Measurements from ENCODE around the gene CREBZF.
A peak's percentile ranks its signal among the peaks of the same experiment; 100 is the strongest.

CREBZF gene, protein sequence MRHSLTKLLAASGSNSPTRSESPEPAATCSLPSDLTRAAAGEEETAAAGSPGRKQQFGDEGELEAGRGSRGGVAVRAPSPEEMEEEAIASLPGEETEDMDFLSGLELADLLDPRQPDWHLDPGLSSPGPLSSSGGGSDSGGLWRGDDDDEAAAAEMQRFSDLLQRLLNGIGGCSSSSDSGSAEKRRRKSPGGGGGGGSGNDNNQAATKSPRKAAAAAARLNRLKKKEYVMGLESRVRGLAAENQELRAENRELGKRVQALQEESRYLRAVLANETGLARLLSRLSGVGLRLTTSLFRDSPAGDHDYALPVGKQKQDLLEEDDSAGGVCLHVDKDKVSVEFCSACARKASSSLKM

DNA sequence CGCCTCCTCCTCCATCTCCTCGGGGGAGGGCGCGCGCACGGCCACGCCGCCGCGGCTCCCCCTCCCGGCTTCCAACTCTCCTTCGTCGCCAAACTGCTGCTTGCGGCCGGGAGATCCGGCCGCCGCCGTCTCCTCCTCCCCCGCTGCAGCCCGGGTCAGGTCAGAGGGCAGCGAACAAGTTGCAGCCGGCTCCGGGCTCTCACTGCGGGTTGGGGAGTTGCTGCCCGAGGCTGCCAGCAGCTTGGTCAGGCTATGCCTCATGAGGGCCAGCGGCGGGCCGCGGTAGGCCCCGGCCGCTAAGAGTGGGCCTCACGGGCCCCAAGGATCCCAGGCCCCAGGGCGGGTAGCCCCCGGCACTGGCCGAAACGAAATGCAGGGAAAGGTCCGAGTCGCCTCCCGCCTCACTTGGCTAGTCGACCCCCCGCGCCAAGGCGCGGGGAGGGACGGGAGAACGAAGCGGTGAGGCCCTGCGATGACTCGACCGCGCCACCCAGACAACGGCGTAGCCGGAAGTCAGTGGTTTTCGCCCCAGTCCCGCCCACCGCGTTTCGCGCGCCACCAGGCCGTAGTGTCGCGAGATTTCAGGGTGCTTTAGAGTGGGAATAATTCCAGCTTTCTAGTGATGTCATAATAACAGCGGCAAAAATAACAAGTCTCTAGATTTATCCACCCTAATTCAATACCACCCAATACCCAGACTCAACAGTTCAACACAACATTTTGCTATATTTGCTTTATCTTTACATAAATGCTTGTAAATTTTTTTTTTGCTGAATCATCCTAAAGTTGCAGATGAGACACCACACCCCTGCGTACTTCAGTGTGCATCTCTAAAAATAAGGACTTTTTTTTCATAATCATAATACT is at the start of gene CREBZF:
TSS of gene CREBZF (minus strand) at position 515 of the 867 bp plus-strand sequence. CDS start at position 261, 254 bp downstream.
- peak; percentile 89 for DNase-seq (ENCODE audit: low spot score)

DNA sequence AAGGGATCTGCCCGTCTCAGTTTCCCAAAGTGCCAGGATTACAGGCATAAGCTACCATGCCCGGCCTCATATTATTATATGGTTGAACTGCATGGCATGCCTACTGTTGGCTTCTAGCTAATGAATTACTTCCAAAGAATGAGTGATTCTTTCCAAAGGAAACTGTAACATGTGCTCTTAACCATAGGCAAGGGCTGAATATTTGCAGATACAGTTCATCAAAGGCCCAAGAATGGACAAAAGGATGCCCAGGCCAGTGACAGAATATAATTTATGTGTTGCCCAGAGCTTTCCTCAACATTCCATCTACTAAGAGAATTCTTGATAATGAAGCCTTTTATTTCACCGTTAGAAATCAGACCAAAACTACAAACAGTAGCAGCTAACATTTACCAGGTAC is 48.0 kb upstream of the CREBZF start:
- DNase-seq (ENCODE audit: low spot score) = no peak

DNA sequence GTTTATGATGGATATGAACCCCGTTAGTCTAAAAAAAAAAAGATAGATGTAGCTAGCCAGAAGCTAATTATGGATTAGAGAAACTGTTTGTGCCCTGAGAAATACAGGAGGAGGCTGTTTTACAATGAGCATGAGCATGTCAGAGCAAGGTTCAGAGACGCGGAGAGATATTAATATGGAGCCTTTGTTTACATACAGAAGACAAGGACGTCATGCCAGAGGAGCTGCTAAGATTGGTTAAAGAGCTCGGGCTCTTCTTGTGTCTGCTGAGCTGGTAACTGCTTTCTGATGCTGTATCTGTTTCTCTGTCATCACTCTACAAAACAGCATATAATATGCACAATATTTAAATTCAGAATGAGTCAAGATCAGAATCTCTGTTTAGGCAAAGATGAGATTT is 46.0 kb upstream of the CREBZF start:
- DNase-seq (ENCODE audit: low spot score) = no peak

DNA sequence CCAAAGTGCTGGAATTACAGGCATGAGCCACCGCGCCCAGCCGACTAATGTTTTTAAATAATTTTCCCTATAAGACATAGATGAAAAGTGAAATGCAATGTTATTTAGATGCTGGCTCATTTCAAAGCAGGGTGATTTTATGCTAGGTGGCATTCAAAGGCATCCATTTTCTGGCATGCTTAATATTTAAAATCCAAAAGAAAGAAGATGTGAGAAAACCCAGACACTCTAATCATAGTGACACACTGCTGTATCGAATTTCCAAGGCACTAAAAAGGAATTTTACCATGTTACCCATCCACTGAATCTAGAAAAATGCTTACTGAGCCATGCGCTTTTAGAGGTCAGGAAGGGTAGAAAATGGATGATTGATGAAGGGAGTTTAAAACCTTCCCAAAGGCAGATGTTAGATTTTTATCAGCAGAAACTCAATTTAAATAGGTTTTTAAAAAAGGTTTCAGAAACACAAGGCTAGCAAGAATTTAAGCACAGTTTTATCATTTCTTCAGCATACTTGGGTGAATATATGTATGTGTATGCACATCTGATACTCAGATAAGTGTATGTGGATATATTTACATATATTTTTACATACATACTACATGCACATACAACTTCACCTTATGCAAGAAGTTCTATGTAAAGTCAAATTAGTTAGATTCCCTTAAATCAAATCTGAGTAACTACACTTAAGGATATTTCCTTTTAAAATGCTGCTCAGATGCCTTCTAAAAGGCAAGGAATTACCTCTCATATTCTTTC is 45.2 kb upstream of the CREBZF start:
- DNase-seq (ENCODE audit: low spot score) = no peak

DNA sequence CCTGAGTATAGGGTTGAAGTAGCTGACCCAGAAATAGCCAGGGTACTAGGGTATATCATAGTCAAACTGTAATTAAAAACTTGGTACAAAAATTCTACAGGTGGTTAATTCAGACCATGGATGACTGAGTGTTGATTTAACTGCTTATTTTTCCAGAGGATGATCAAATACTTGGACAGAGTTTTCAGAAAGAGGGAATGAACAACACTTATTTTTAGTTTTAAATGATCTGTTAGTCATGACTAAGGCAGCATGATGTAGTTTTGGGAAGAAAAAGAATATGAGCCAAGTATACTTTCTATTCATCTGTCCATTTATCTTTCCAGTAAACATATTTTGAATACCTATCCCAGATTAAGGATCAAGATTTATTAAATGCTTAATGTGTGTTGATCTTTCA is 40.9 kb upstream of the CREBZF start:
- DNase-seq (ENCODE audit: low spot score) = no peak

DNA sequence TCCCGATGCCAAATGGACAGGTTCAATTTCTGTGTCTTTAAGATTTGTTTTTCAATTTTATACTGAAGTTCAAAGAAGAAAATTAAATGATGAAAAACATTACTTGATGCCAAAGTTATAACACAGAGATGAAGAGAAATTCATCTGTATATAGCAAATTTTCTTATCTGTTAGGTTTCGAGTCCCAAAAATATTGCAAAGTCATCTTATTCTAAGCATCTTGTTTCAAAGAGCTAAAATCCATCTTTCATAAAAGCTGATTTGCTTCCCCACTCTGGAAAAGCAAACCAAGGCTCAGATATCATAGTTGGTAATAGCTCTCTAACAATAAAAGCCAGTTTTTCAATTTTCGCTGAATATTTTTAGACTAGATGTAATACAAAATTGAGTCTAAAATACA is 40.0 kb upstream of the CREBZF start:
- DNase-seq (ENCODE audit: low spot score) = no peak

DNA sequence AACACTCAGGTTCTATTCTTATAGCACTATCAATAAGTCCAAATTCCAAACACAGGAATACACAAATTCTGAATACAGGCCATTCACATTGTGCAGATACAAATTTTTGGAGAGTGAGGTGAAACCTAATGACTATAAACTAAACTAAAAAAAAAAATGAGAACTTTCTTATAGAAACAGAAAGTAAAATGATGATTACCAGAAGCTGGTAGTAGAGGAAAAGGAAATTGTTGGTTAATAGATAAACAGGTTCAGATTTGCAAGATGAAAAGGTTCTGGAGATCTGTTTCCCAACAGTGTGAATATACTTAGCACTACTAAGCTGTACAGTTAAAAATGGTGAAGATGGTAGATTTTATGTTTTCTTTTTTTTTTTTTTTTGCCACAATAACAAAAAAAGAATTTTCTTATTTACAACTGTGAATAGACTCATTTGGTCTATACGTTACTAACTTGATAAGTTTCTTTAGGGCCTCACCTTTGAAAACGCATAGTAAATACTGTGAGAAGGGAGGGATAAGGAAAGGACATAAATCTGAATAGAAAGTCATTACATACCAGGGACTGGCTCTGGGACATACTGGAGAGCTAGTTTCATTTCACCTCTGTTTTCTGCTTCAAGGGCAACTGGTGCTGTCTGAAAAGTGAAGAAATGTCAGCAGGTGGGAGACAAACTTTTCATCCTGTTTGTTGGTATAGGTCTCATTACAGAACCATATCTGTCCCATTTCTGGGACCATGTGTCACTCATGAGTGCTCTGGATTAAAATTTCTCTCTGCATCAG is 35.2 kb upstream of the CREBZF start:
- peak; percentile 13 for DNase-seq (ENCODE audit: low spot score)

DNA sequence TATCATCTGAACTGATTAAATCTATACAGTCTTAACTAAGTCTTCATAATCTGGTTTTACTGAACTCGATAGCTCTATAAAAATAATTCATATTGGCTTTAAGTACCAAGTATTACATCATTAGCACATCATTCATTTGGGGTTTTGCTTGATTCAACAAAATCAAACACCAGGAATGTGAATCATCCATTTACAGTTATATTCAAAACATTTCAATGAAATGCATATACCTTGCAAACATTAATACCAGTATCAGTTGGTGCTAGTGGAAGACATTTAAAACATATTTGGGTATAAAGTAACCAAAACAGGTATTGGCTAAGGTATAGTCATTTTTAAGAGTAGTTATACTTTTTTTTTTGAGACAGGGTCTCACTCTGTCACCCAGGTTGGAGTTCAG is 33.3 kb upstream of the CREBZF start:
- DNase-seq (ENCODE audit: low spot score) = no peak

DNA sequence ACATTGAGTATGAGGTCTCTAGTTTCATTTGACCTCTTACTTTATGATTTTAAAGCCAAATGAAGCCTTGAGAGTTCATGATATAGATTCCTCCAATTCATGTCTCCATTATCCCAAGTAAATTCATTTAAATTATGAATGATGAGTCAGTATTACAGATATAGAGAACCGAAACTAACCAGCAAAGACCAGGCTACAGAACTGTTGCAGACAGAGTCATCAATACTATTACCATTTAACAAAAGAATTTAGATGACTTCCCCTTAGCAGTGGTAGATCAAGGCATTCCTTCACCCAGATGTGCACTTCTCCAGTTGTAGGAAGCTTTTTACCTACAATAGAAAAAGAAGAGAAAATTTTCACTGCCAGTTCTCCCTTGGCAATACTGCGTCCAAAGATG is 32.8 kb upstream of the CREBZF start:
- DNase-seq (ENCODE audit: low spot score) = no peak

DNA sequence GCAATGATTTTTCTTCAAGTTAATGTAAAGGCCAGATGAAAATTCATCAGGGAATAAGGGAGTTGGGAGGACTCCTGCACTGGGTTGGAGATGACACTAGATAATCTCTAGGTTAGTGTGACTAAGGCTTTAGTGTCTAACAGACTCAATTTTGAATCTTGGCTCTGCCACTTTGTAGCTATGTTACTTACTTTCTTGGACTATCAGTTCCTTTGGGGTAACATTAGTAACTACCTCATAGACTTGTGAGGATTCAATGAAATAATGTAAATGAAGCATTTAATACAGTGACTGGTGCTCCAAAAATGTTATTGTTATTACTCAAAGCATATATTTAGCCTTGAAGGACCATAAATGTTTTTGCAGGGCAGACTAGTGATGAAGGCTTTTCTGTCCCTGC is 30.6 kb upstream of the CREBZF start:
- no peak for DNase-seq (ENCODE audit: low spot score)

DNA sequence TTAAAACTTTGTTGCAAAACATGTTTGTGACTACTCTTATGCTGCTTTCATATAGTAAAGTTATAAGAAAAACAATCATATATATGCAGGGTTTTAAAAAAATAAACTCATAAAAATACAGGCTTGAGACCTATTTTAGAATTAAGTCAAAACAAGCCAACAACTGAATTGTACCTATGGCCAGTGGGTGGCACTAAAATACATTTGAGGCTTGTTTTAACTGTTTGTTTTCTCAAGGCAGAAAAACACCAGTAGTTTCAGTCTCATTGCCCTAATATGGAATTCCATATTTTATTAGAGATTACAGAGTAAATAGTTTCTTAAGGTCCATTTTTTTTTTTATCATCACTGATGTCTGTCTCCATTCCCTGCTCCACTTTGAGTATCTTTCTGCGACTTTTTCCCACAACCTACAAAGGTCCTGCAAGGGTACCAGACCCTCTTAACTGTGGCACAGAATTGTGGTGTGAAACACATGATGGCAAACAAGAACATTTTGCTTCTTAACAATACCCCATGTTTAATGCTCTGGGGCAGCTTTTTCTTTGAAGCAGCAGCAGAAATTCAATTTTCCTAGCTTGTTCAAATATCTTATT is 29.6 kb upstream of the CREBZF start:
- peak; percentile 19 for DNase-seq (ENCODE audit: low spot score)

DNA sequence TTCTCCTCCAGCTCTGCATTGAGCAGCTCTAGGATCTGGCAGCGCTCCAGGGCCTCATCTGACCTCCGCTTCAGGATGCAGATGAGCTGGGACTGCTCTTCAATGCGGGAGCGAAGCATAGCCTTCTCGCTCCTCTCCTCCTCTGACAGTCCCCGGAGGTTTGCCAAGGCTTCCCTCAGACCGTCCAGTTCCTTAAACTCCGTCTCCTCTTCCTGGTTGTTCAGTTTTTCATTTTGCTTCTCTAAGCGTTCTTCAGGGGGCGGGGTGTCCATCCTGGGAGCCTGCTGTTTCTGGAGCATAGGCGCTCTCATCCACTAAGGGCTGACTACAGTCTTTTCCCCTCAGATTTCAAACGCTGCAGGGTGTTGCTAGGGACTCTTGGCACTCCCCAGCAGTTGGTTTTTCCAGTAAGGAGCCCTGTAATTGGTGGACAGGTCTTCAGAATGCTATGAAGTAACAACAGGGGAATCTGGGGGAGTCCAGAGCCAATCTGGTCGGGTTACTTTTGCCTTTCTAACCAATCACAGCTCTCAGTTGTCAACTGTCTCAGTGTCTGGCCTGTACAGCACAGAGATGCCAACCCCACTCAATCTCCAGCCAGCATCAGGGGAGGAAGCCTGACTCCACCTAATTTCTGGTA is 21.0 kb upstream of the CREBZF start, which contains the start of gene CCDC89:
TSS of gene CCDC89 (minus strand) at position 376 of the 640 bp plus-strand sequence. CDS start at position 311, 65 bp downstream.
- peak; percentile 4 for DNase-seq (ENCODE audit: low spot score)

DNA sequence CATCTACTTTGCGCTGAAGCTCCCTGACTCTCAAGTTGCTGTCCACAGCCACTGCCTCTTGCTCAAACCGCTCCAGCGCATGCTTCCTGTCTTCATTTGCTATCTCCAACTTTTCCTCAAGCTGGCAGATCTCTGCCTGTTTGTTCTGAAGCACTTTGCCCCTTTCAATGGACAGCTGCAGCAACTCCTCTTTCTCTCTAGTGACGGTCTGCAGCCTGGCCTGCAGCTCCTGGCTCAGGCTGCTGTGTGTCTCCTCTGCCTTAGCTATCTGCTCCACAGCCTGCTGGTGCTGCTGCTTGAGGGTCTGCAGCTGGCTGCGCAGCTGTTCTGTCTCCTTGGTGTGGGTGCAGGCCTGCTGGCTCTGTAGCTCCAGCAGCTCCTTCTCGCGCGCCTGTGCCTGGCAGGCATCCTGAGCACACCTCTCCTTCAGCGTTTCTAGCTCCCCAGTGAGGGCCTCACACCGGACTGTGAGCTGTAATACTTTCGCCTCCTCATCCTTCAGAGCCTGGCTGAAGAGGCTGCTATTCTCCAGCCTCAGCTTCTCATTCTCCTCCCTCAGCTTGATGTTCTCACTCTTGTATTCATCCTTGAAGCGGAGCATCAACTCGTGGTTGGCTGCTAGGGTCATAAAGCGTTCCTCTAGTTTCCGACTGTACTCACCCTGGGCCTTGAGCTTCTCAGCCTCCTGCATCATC is 20.3 kb upstream of the CREBZF start:
- no peak for DNase-seq (ENCODE audit: low spot score)

DNA sequence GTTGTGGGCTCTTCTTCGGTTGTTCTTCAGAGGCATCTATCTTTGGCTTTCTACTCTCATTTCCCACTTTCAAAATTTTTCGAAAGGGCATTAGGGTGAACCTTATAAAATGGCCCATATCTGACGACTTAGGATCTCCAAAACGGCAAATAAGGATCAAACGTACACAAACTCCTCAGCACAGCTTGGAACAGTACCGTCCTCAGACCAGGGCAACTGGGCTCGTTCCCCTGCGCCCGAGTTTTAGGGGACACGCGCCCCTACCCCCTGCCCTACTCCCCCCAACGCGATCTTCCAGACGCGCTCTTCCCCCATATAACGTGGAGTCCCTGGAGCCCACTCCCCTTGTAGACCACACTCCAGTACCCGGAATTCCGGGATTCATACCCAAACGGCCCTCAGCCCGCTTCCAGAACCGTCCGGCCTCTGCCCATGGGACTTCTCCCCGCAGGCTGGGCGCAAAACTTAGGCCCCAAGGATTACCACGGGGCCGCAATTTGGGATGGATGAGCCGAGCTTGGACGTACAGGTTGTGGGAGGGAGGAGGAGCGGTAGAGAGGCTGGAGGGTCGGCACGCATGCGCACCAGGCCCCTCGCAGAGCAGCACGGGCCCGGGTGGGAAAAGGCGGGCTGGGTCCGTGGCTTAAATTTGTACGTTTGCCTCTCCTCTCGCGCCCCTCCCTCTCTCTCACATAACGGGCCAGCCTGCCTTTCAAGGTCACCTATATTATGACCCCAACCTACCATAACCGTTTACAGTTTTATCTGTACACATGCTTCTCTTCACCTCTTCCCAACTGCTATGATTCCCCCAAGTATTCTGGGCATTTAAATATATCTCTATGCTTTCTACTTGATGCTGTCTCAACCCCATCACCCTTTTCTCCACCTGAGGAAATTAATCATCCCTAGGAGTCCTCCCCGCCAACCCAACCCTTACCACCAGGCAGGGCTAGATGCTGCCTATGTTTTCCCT is 17.7 kb upstream of the CREBZF start:
- peak; percentile 87 for DNase-seq (ENCODE audit: low spot score)

DNA sequence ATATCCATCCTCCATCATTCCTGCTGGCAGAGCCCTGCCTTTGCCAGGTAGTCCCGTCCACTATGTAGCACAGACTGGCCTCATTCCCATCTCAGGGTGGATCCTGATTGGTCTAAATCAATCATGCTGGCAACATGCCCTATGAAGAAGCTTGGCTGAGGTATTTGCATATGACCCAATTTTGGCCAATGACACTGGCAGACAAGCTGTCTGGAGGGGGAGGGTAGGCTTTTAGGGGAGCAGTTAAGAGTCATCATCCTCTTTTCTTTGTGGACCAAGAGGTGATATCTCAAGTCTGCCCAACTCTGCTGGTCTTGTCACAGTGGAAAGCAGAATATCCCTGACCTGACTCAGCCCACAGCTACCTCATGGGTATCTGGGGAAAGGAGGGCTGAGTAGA is 16.0 kb upstream of the CREBZF start:
- DNase-seq (ENCODE audit: low spot score) = no peak

DNA sequence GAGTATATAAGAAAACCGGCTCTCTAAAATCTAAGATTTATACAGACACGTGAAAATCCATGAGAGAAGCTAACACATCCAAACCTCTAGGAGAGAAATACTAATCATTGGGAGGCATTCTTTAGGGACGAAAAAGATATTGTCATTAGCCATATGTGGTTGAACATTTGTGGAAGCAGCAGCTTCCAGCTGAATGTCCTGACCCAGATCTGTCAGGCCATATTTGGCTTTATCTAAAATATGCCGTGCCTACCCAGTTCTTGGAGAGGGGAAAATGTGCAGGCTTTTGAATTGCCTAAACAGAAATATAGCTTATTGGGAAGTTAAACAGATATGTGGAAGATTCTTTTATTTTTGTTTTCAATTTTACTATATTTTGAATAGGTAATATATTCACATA is 14.6 kb upstream of the CREBZF start:
- DNase-seq (ENCODE audit: low spot score) = no peak

DNA sequence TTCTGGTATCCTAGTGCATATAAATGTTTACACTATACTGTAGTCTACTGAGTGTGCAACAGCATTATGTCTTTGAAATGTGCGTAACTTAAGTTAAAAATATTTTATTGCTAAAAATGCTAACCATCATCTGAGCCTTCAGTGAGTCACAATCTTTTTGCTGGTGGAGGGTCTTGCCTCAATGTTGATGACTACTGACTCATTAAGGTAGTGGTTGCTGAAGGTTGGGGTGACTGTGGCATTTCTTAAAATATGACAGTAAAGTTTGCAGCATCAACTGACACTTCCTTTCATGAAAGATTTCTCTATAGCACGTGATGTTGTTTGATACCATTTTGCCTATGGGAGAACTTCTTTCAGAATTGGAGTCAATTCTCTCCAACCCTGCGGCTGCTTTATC is 8.5 kb upstream of the CREBZF start:
- DNase-seq (ENCODE audit: low spot score) = no peak

DNA sequence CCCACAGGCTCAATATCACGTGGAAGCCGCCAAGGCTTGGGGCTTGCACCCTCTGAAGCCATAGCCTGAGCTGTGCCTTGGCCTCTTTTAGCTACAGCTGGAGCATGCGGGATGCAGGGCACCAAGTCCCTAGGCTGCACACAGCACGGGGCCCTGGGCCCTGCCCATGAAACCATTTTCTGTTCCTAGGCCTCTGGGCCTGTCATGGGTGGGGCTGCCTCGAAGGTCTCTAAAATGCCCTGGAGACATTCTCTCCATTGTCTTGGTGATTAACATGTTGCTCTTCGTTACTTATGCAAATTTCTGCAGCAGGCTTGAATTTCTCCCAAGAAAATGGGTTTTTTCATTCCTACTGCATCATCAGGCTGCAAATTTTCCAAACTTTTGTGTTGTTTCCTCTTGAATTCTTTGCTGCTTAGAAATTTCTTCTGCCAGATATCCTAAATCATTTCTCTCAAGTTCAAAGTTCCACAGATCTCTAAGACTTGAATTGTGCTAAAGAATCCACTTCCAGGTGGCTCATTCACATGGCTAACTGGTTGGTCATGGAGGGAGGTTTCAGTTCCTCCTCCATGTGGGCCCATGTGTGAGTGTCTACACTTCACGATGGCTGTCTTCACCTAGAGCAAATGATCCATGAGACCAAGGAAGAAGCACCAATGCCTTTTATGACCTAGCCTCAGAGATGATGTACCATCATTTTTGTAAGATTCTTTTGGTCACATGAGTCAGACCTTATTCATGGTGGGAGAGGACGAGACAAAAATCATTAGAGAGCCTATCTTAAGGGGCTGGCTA is 7.4 kb upstream of the CREBZF start:
- DNase-seq (ENCODE audit: low spot score) = no peak

Measured in germinal center (tissue), 1 donor.